SU-DHL-6 (cell line): ENCODE results near the gene BPIFB4.

ENCODE experiments used
- EZH2phosphoT487 ChIP-seq: fragments of 200-600 bp; sonication (generic), shearing (Covaris generic); conservative IDR thresholded peaks from 2 replicates; pipeline ENCODE4 v1.6.1; 2018; ENCODE audit warnings: mild to moderate bottlenecking, antibody characterized with exemption, low read length, moderate library complexity, mixed read lengths
- TF ChIP-seq, protein P1 (sequence below): fragments of 200-600 bp; sonication (generic); IDR thresholded peaks from one replicate; pipeline ENCODE4 v1.5.1; 2017; ENCODE audit warnings: antibody characterized with exemption, mild to moderate bottlenecking, low read length, moderate library complexity; ENCODE audit not compliant: insufficient read depth, poor library complexity, severe bottlenecking

GRCh38 chr20:33105316-33105924, 26.0 kb downstream of the BPIFB4 start:
- TF ChIP-seq, protein P1, sequence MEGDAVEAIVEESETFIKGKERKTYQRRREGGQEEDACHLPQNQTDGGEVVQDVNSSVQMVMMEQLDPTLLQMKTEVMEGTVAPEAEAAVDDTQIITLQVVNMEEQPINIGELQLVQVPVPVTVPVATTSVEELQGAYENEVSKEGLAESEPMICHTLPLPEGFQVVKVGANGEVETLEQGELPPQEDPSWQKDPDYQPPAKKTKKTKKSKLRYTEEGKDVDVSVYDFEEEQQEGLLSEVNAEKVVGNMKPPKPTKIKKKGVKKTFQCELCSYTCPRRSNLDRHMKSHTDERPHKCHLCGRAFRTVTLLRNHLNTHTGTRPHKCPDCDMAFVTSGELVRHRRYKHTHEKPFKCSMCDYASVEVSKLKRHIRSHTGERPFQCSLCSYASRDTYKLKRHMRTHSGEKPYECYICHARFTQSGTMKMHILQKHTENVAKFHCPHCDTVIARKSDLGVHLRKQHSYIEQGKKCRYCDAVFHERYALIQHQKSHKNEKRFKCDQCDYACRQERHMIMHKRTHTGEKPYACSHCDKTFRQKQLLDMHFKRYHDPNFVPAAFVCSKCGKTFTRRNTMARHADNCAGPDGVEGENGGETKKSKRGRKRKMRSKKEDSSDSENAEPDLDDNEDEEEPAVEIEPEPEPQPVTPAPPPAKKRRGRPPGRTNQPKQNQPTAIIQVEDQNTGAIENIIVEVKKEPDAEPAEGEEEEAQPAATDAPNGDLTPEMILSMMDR, result no peak
- TF ChIP-seq EZH2phosphoT487, result no peak
